ENCODE measurements around the gene CEP57L1.
"Not testable (repeated sequence)": the region's sequence is repeated elsewhere in the genome, so short reads cannot be mapped to it uniquely, and the experiment has no call there.

Gene CEP57L1

GRCh38 chr6:109179507-109179906 is 84.2 kb downstream of the CEP57L1 start:
- no peak for DNase-seq

- DNase-seq: no peak
Observed at GRCh38 chr6:109182578-109182977, 87.3 kb downstream of the CEP57L1 start.

GRCh38 chr6:109183109-109183650 is 87.9 kb downstream of the CEP57L1 start:
- no peak for DNase-seq

- no peak for DNase-seq
Observed at GRCh38 chr6:109184638-109185037, 89.3 kb downstream of the CEP57L1 start.

GRCh38 chr6:109186012-109186411 is 90.7 kb downstream of the CEP57L1 start:
- no peak for DNase-seq

GRCh38 chr6:109187399-109188114 is 92.2 kb downstream of the CEP57L1 start:
- DNase-seq: peak; percentile 48

- no peak for DNase-seq
Observed at GRCh38 chr6:109188115-109188411, 92.8 kb downstream of the CEP57L1 start.

GRCh38 chr6:109191368-109191767 is 96.1 kb downstream of the CEP57L1 start:
- not testable (repeated sequence) for DNase-seq

- no peak for DNase-seq
Observed at GRCh38 chr6:109192865-109193264, 97.6 kb downstream of the CEP57L1 start.

- DNase-seq: no peak
Observed at GRCh38 chr6:109194880-109195279, 99.6 kb downstream of the CEP57L1 start.

GRCh38 chr6:109197061-109197460 is 101.8 kb downstream of the CEP57L1 start:
- DNase-seq: no peak

- DNase-seq: no peak
Observed at GRCh38 chr6:109202409-109203264, 107.3 kb downstream of the CEP57L1 start.

- DNase-seq: no peak
Observed at GRCh38 chr6:109204511-109204910, 109.2 kb downstream of the CEP57L1 start.

- DNase-seq: no peak
Observed at GRCh38 chr6:109212683-109213082, 117.4 kb downstream of the CEP57L1 start.
